Activated naive CD8-positive, alpha-beta T cell treated with anti-CD3 and anti-CD28 coated beads, Interleukin-2, amount 50 U/mL, for 16 hours (primary cell): ENCODE data around the gene SEC14L2.
"Not testable (repeated sequence)": the region's sequence is repeated elsewhere in the genome, so short reads cannot be mapped to it uniquely, and the experiment has no call there.

Source experiments
- DNase-seq: peaks from one replicate; pipeline ENCODE4 v3.0.0-alpha.2; 2020; ENCODE audit warnings: low read depth, low spot score

SEC14L2 gene

DNA sequence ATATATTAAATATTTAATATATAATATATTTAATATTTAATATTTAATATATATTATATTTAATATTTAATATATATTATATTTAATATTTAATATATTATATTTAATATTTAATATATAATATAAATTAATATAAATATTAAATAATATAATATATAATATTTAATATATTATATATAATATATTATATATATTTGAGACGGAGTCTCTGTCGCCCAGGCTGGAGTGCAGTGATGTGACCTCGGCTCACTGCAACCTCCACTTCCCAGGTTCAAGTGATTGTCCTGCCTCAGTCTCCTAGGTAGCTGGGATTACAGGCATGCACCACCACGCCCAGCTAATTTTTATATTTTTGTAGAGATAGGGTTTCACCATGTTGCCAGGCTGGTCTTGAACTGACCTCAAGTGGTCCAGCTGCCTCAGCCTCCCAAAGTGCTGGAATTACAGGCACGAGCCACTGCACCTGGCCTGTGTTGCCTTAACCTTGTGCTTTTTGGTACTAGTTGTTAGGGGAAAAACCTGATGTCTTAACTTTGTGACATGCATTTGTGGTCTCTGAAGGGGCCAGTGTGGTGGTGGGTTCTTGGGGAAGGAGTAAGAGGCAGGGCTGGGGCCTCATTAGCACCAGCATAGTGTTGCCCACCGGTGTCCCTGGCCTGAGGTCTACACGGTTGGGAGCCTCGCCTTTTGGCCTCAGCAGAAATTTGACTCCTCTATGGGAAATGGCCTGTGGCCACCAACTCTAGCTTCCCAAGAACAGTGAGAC is 58.4 kb downstream of the SEC14L2 start:
- no peak for DNase-seq

- no peak for DNase-seq
Measured at GRCh38 chr22:30457981-30458380, 61.2 kb downstream of the SEC14L2 start.

GRCh38 chr22:30459181-30460052 is 62.6 kb downstream of the SEC14L2 start:
- no peak for DNase-seq

DNA sequence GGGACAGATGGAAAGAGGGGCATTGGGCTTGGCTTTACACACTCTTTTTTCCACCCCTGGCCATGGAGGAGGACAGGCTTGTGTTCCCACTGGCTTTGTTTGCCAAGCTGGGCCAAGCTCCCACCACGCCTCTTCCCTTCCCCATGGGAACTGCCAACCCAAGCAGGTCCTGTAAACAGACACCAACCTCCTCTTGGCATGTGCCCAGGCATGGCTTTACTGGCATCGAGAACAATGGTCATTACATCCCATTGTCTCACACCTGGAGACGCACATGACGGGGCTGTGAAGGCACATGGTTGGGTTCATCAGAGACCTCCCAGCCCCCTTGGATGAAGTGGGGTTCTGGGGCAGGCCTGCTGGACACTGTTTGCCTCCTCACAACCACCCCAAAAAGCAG is 63.3 kb downstream of the SEC14L2 start:
- DNase-seq, result no peak

- not testable (repeated sequence) for DNase-seq
Measured at GRCh38 chr22:30460555-30460954, 63.7 kb downstream of the SEC14L2 start.

DNA sequence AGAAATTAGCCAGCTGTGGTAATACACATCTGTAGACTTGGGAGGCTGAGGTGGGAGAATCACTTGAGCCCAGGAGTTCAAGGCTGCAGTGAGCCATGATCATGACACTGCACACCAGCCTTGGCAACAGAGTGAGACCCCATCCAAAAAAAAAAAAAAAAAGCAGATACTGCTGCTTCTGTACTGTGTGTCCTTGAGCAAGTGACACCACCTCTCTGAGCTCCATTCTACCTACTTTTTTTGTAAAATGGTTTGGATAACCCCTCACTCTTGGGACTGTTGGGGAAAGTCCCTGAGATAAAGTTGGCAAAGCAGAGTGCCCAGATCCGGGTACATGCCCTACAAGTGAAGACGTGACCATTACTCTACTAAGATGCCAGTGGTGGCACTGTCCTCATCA is 72.3 kb downstream of the SEC14L2 start:
- no peak for DNase-seq

- DNase-seq, result no peak
Measured at GRCh38 chr22:30470655-30471054, 73.8 kb downstream of the SEC14L2 start.

GRCh38 chr22:30471616-30472318 is 74.9 kb downstream of the SEC14L2 start, which contains the start of gene SEC14L3:
SEC14L3 (minus strand) TSS chr22:30472017; CDS start chr22:30471958, 59 bp downstream.
- DNase-seq, result no peak

- no peak for DNase-seq
Measured at GRCh38 chr22:30472994-30473720, 76.3 kb downstream of the SEC14L2 start.

DNA sequence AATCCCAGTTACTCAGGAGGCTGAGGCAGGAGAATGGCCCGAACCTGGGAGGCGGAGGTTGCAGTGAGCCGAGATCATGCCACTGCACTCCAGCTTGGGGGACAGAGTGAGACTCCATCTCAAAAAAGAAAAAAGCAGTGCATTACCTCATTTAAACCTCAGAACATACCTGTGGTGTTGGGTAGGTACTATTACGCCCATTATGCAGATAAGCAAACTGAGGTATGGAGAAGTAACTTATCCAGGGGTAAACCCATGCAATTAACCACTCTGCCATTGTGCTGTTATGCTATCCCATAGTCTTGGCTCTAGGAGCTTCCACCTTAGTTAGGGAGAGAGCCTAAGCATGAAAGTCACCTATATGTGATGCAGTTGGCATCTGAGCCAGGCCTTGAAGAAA is 77.3 kb downstream of the SEC14L2 start:
- no peak for DNase-seq
